ENCODE measurements around the gene PADI2. TPM values are rescaled to one million over a fixed set of nuclear protein-coding genes. Genes with fewer than 3 reads are reported as not detected.

PADI2 gene
- polyA plus RNA-seq, 1 donor: 111 TPM

GRCh38 chr1:17140279-17140678 is 21.0 kb upstream of the PADI2 start:
- DNase-seq (ENCODE audit: low read depth): no peak

DNA sequence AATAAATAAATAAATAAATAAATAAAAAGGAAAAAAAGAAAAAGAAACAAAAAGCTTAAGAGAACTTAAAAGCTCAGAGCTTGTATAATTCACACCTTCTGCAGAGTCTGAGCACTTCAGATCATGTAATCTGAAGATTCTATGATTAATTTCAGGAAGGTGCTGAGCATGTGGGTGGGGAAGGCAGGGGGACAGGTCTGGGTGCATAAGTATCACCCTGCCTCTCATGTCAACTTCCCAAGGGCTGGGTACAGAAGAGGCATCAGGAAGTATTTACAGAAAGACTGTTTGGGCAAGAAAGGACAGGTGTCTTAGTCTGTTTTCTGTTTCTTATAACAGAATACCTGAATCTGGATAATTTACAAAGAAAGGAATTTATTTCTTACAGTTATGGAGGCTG is 20.4 kb upstream of the PADI2 start:
- DNase-seq (ENCODE audit: low read depth): no peak

- DNase-seq (ENCODE audit: low read depth): no peak
These were observed 18.2 kb upstream of the PADI2 start for GRCh38 chr1:17137441-17137840.

- DNase-seq (ENCODE audit: low read depth): no peak
These were observed 17.7 kb upstream of the PADI2 start for GRCh38 chr1:17136936-17137335.

DNA sequence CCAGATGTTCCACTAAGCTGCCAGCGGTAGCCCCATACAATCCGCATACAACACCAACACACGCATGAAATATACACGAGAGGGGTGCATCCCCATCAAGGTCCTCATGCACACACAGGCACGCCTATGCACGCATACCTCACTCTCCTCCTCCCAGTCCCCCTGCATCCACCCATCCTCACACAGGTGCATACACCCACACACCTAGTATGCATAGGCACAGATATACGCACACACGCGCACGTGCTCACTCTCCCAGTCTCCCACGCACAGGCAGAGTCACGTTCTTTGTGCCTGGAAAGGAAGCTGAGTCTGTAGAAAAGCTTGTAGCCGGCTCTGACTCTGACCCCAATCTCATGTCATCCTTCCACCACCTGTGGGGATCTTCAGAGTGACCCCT is 16.9 kb upstream of the PADI2 start:
- DNase-seq (ENCODE audit: low read depth): no peak

- no peak for DNase-seq (ENCODE audit: low read depth)
These were observed 16.3 kb upstream of the PADI2 start for GRCh38 chr1:17135530-17135929.

DNA sequence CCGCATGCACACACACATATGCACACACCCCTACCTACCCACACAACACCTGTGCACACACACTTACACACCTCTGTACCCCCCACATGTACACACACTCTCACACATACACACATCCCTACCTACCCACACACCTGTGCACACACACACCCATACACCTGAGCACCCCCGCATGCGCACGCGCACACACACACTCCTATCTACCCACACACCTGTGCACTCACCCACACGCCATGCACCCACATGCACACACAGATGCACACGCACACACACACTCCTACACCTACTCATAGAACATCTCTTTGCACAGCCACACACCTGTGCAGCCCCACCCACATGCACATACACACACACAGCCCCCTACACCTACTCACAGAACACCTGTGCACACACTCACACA is 15.5 kb upstream of the PADI2 start:
- no peak for DNase-seq (ENCODE audit: low read depth)

DNA sequence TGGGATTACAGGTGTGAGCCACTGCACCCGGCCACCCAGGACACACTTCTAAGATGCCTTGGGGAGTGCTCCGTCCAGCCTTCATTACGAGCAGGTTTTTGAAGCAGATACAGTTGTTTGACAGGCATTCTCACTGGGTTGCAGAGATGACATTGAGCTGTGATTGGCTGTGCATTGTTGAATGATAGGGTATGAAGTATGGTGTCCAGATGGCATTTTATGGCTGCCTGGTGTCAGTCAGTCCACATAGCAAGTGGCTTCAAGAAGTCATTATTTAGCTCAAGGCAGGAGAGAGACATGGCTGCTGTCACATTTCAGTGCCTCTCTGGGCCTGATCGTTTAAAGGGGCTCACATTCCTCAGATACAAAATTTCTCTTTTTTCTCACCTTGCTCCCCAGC is 14.8 kb upstream of the PADI2 start:
- no peak for DNase-seq (ENCODE audit: low read depth)

- no peak for DNase-seq (ENCODE audit: low read depth)
These were observed 10.9 kb upstream of the PADI2 start for GRCh38 chr1:17130138-17130635.

GRCh38 chr1:17128361-17128760 is 9.1 kb upstream of the PADI2 start:
- no peak for DNase-seq (ENCODE audit: low read depth)

GRCh38 chr1:17125756-17126237 is 6.5 kb upstream of the PADI2 start:
- DNase-seq (ENCODE audit: low read depth): peak; percentile 36

DNA sequence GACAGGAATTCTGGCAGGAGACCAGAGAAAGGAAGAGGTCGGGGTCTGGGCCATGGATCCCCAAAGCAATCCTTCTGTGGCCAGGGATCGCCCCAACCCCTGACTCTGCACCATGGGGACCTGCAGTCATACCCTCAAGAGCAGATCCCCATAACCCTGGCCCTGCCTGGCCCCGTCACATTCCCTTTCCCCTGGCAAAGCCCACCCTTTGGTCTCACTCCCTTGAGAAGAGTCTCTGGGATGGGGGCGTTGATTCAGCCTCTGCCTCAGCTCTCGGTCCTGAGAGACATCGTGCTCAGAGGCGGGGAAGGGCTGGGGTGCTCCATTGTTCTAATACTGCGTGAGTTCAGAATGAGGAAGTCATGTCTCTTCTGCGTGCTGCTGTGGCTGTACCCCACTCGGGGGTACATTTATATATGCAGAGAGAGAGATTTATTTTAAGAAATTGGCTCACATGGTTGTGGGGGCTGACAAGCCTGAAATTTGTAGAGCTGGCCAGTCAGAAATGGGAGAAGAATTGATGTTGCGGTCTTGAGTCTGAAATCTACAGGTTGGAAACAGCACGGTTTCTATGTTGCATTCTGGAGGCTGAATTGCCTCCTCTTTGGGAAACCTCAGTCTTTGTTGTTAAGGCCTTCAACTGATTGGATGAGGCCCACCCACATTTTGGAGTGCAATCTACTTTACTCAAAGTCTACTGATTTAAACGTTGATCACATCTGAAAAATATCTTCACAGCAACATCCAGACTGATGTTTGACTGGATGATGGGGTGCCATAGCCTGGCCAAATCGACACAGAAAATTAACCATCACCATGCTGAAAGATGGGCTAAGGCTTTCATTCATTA is 4.2 kb upstream of the PADI2 start:
- DNase-seq (ENCODE audit: low read depth): no peak

- no peak for DNase-seq (ENCODE audit: low read depth)
These were observed 3.4 kb upstream of the PADI2 start for GRCh38 chr1:17122521-17123164.

- DNase-seq (ENCODE audit: low read depth): no peak
These were observed 2.6 kb upstream of the PADI2 start for GRCh38 chr1:17121881-17122280.

DNA sequence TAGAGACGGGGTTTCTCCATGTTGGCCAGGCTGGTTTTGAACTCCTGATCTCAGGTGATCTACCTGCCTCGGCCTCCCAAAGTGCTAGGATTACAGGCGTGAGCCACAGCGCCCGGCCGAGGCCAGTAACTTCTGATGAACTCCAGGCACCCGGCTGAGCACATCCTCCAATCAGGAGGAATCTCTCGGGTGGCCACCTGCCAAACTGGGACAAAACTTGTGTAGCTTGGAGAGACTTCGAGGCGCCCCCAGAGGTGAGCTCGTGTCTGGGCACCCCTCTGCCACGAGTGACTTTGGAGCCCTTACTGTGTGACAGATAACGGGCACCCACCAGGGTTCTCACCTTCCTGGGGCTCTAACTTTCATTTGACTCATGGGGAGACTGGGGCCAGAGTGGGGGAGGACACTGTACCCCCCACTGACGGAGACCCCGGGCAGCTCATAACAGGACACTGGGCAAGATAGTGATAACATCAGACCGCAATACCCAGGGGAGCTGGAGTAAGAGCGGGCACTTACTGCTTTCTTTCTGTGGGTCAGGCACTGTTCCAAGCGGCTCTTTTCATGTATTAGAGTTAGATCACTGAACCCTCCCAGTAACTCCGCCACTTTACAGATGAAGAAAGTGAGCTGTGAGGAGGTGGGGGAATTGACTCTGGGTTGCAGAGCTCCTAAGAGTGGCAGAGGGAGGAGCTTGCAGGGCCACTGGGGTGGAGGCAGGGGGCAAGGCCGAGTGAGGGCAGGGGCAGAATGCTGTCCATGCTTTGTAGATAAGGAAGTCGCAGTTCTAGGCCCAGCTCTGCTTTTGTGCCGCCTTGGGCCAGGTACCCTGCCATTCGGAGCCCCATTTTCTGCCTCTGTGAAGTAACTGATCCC is 1.9 kb upstream of the PADI2 start:
- DNase-seq (ENCODE audit: low read depth): no peak

DNA sequence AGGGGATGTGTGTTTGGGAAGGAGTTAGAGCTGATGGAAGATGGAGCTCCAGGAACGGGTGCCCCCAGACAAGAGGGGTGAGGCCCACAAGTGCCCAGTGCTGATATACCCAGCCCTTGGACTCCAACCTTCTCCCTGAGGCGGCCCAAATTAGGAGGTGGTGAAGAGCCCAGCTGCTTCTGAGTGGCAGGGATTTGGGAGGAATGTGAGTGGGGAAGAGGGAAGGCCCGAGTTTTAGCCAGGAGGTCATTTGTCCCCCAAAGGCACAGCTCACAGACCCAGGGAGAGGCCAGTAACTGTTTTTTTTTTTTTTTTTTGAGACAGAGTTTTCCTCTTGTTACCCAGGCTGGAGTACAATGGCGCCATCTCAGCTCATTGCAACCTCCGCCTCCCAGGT is 1.2 kb upstream of the PADI2 start:
- DNase-seq (ENCODE audit: low read depth): no peak

GRCh38 chr1:17119773-17120480 is 676 bp upstream of the PADI2 start:
- DNase-seq (ENCODE audit: low read depth): no peak

DNA sequence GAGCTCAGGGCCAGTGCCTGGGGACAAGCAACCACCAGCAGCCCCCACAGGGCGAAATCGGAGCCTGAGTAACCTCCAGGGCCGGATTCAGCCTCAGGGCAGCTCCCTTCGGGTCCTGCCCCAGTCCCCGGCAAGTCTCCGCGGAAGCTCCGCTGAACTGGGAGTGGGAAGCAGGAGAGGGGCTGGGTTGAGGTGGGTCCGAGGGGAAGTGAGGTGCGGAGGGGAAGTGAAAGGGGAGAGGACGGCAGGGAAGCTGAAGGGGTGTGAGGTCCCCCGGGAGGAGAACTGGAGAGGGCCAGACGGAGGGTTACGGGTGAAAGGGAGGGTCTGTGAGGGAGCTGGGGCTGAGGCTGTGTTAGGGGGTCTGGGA is 560 bp downstream of the PADI2 start:
- DNase-seq (ENCODE audit: low read depth): no peak

- DNase-seq (ENCODE audit: low read depth): no peak
These were observed 983 bp downstream of the PADI2 start for GRCh38 chr1:17118268-17118667.

DNA sequence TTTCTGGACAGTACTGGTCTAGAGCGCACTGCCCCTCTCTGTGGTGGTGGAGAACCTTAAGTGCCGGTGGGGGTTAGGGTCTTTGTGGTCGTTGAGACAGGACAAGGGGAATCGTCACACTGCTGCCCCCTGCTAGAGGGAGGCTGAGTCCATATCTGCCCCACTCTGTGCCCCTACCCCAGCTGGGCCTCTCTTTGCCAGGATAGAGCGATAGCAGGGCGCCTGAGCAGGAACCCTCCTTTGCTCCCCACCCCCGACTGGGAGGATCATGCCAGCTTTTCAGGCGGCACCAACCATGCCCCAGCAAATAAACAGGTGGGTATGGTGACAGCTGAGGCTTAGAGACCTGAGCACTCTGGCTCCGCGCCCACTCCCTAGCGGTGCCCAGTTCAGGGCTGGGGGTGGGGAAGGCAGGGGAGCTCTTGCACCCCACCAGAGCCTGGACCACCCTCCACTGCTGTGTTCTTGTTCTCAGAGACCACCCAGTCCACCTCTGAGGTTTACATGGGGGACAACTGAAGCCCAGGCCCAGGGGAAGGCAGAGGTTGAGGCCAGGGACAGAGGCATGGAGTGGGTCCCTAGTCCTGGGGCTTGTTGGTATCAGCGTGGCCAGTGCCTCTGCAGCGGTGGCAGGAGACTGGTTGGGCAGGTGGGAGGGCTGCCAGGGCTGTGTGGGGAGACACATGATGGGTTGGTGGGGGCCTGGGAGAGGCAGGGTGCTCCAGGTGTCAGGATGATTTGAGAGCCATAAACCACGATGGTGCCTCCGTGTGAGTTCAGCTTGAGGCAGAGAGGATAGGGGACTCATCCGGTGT is 1.6 kb downstream of the PADI2 start:
- no peak for DNase-seq (ENCODE audit: low read depth)

GRCh38 chr1:17116643-17117042 is 2.6 kb downstream of the PADI2 start:
- no peak for DNase-seq (ENCODE audit: low read depth)
